SW480 (cell line): ENCODE results near the gene DOCK1.

Experiments used
- DNase-seq: peaks from one replicate; pipeline ENCODE4 v3.0.0-alpha.2; 2016; ENCODE audit warnings: low spot score

Gene DOCK1

DNA sequence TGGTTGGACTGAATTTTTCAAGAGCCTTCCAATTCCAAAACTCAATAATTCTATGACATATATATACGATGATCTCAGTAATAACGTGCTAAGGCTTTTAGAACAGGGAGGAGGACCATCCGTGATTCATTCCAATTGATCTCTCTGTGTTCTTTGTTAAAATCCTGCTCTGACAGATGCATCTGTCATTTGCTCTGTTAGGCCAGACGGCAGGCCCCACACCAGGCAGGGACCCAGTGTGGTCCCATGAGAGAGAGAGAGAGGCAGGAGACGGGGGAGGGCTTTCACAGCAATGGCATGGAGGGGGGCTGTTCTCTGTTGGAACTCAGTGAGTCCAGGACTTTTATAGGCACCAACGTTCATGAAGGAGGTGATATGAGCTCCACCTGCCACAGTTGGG, 451.1 kb downstream of the DOCK1 start:
- no peak for DNase-seq

- DNase-seq = no peak
Measured at GRCh38 chr10:127357265-127357664, 452.0 kb downstream of the DOCK1 start.

GRCh38 chr10:127358337-127358736, 453.1 kb downstream of the DOCK1 start:
- no peak for DNase-seq

DNA sequence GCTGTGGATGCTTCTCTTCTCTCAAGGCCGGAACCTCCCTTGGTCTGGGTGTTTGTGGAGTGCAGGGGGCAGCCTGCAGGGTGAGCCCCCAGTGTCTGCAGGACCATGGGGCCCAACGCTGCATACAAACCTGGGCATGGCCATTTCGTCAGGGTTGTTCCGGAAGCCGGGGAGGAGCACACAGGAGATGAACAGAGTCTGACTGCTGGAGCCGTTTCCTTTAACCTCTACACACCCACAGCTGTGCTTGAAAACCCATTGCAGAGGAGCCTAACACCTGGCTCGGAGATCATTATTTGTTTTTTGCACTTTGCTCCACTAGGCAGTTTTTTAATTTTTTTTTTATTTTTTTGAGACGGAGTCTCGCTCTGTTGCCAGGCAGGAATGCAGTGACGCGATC, 458.8 kb downstream of the DOCK1 start:
- DNase-seq = no peak

DNA sequence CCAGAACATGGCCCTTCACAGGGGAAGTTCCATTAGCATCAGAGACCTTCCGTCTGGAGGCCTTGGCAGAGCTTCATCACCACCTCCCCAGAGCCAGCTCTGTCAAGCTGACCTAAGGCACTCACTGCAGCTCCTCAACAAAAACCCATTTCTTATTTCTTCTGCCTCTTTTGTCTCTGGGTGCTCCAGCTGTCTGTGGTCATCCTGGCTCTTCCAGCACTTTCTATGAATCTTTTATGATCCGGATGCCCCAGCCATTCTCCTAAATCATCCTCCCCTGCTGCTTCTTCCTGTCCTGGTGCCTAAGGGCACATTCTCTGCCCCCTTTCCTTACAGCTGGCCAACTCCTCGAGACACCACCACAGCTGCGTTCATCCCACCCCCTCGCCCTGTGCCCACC, 462.9 kb downstream of the DOCK1 start:
- DNase-seq = no peak

DNA sequence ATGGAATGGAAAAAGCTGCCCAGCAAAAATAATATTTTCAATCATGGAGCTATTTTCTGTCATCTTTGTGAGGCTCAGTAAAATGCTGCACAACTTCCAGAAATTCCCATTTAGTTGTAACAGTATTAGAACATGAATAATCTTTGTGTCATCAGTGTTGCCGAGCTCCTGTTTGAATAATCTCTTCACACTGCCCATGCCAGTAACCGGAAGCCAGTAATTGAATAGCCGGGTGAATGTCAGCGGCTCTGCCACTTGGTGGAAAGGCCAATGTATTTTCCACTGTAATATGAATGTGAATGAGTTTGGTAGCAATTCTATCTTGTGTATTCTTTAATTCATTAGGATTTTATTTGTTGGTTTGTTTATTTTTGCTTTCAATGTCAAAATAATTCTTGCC, 463.7 kb downstream of the DOCK1 start:
- DNase-seq = no peak

DNA sequence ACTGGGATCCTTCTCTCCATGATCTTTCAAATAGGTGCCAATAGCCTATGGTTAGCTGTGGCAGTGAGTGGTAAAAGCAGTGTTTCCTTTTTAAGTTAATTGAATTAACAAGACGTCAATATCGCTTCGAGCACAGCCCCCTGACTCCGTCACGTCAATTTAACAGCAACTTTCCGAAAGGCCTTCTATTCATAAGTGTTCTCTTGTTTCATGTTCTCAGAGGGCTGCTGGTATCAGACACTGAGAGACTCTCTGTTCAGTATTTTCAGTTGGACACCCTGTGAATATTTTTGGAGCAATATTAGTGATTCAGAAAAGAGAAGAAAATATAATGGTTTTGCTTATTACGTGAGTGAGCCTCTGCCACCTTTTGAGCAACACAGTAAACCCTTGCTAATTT, 465.4 kb downstream of the DOCK1 start:
- DNase-seq = no peak

- no peak for DNase-seq
Measured at GRCh38 chr10:127372361-127372760, 467.1 kb downstream of the DOCK1 start.

GRCh38 chr10:127374074-127374680, 468.9 kb downstream of the DOCK1 start:
- no peak for DNase-seq

GRCh38 chr10:127374901-127375300, 469.7 kb downstream of the DOCK1 start:
- no peak for DNase-seq

- DNase-seq = no peak
Measured at GRCh38 chr10:127375461-127375860, 470.2 kb downstream of the DOCK1 start.

- no peak for DNase-seq
Measured at GRCh38 chr10:127376071-127376470, 470.8 kb downstream of the DOCK1 start.

- no peak for DNase-seq
Measured at GRCh38 chr10:127378628-127379027, 473.4 kb downstream of the DOCK1 start.

GRCh38 chr10:127384532-127384931, 479.3 kb downstream of the DOCK1 start:
- no peak for DNase-seq

DNA sequence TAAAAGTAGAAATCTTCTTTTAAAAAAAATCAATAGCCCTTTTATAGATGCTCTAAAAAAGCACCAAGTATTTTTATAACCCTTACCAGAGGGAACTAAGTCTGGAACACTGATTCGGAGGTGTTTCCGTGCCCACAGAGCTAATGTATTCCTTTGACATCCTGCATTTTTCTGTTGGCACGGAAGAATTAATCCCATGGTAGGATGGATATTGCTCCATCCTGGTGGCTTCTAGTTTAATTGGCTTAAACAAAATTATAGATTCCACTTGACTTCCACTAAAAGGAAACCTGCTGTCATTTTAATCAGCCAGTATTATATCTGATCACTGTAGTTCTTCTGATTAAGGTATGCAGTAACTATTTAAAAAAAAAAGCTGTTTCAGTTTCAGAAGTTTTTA, 479.8 kb downstream of the DOCK1 start:
- no peak for DNase-seq

- no peak for DNase-seq
Measured at GRCh38 chr10:127386606-127387327, 481.5 kb downstream of the DOCK1 start.

GRCh38 chr10:127391875-127392274, 486.6 kb downstream of the DOCK1 start:
- no peak for DNase-seq

DNA sequence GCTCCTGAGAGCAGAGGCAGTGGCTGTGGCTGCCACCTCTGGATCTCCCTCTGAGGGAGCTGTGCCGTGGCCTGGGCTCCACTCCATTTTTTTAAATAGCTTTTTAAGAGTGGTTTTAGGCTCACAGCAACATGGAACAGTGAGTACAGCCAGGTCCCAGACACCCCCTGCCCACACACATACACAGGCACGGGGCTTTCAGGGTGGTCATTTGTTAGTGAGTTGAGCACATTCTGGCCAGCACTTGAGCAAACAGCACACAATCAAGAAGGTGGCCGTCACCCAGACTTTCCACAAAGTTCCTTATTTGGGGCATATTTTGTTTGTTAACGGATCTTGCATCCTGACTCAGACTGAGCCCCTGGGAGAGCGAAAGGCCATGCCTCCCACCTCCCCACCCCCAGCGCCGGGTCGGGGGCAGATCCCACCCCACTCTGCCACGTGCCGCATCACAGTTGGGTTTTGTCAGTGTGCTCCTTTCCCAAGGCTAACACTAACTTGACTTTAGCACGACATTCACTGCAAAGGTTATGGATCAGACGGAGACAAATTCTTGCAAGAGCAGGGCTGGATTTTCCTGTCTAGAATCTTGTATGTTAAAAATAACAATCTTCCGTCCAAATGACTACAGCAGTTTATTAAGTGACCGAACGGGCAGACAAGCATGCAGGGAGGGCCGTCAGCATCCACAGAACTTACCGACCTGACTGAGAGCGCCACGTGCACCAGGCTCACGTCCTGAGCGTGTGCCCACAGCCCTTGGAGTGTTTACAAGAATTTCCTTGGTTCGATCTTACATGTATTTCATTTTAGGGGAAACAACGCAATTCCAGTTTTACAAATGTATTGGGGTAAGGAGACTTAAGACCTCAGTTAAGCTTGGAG, 487.4 kb downstream of the DOCK1 start:
- no peak for DNase-seq

- DNase-seq = peak; percentile 29
Measured at GRCh38 chr10:127398140-127398970, 493.1 kb downstream of the DOCK1 start.

DNA sequence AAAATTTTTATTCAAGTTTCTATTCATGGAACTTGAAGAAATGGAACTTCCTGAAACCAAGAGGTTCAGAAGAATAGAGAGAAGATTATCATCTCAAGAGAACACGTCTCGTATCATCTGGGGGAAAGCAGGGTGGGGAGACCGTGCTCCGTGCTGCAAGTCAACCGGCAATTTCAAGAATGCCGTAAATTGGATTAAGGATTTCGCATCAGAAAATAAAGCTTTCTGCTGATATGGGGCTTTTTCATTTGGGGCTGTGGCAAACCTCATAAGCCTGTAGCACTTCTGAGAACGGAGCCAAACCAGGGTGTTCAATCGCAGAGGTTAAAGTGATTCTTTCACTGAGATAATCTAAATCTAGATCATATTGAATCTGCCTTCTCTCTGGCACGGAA, 493.7 kb downstream of the DOCK1 start:
- DNase-seq = no peak

DNA sequence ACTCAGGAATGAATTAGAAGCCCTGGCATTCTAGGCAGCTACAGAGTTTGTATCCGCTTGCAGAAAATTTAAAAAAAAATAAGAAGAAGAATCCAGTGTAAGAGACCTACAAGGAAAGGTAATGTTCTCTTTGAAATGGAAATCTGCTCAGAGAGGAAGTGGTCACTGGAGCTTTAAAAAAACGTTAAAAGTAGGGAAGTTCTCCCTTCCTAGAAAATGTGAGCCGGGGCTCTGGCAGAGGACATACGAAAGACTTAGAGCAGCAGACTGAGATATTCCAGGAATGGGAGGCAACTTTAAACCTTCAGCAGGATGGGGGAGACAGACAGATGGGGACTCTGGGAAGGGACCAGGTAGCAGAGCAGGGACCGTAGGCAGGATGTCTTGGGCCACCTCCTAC, 494.4 kb downstream of the DOCK1 start:
- DNase-seq = no peak

- no peak for DNase-seq
Measured at GRCh38 chr10:127400216-127400615, 495.0 kb downstream of the DOCK1 start.
